ENCODE data around the gene TBATA. TPM values are rescaled to one million over a fixed set of nuclear protein-coding genes. Genes with fewer than 3 reads are reported as not detected.

The TBATA gene
- polyA plus RNA-seq, 12 donors: 0.40 to 0.44 TPM; not detected in 10

Other genes with a start within 250 kb of the TBATA start
- 1 to 10 TPM in 4 of 12 donors, under 1 TPM in 6, not detected in 2; 0.31 to 1.8 (median 0.90) TPM for gene PRF1, start 182.6 kb downstream of the TBATA start, polyA plus RNA-seq (ENCODE audit: insufficient read length in 12 of 12)
- 10 to 100 TPM in 11 of 12 donors, not detected in 1; 12.7 to 28.2 (median 16.0) TPM for gene ADAMTS14, start 112.9 kb downstream of the TBATA start, polyA plus RNA-seq (ENCODE audit: insufficient read length in 12 of 12)
- 10 to 100 TPM in 11 of 12 donors, not detected in 1; 22.8 to 33.0 (median 25.1) TPM for gene SGPL1, start 30.6 kb upstream of the TBATA start, polyA plus RNA-seq (ENCODE audit: insufficient read length in 12 of 12)
- 10 to 100 TPM in 11 of 12 donors, not detected in 1; 61.0 to 80.0 (median 75.8) TPM for gene PCBD1, start 103.2 kb upstream of the TBATA start, polyA plus RNA-seq (ENCODE audit: insufficient read length in 12 of 12)